ENCODE measurements around the gene FGD4. TPM values are rescaled to one million over a fixed set of nuclear protein-coding genes. Genes with fewer than 3 reads are reported as not detected.

FGD4 gene
- total and polyA plus RNA-seq, 4 donors, result 4.8 to 64.6 (median 24.2) TPM

GRCh38 chr12:32502693-32503502, 103.5 kb downstream of the FGD4 start:
- Histone ChIP-seq H3K27ac (ENCODE audit: low read depth in 1 of 2, low read length in 1 of 2) (peak overlapping the region; percentile 7 to 67), H3K9me3 (ENCODE audit: control insufficient read depth in 4 of 4, insufficient read depth in 3 of 4, low read length in 3 of 4) (no peaks in the 10 kb centered on the region), H3K27me3 (ENCODE audit: control insufficient read depth in 3 of 3, insufficient read depth in 3 of 3, low read length in 2 of 3) (no peaks in the 10 kb centered on the region), H3K4me1 (ENCODE audit: control insufficient read depth in 5 of 5, insufficient read depth in 5 of 5, low read length in 5 of 5) (peaks cover 3 to 55% (median 29%) of the 10 kb centered on the region in 5 donors), H3K4me3 (no peak overlapping the region), H3K9ac (ENCODE audit: insufficient read depth in 1 of 2, low read length in 2 of 2) (peak overlapping the region in 1 of 2 donors; percentile 30), H3K36me3 (ENCODE audit: control insufficient read depth in 4 of 4, insufficient read depth in 4 of 4, low read length in 4 of 4) (peaks cover 0 to 3% (median 0%) of the 10 kb centered on the region in 4 donors)
- DNase-seq (peak; percentile 51 to 90 (median 85)), ATAC-seq (ENCODE audit: insufficient read depth, low FRiP score) (no peak)
- no peak for TF ChIP-seq CTCF (IDR thresholded peaks at IDR 0.05; ENCODE audit: control extremely low read depth, extremely low read depth)
- 18% methylated on average over 3 of the region's 3 CpGs for WGBS, 2 donors

GRCh38 chr12:32503730-32504129, 104.4 kb downstream of the FGD4 start:
- Histone ChIP-seq H3K4me1 (ENCODE audit: control insufficient read depth in 5 of 5, insufficient read depth in 5 of 5, low read length in 5 of 5) (peaks cover 4 to 59% (median 29%) of the 10 kb centered on the region in 5 donors), H3K9me3 (ENCODE audit: control insufficient read depth in 4 of 4, insufficient read depth in 3 of 4, low read length in 3 of 4) (no peaks in the 10 kb centered on the region), H3K27ac (ENCODE audit: low read depth in 1 of 2, low read length in 1 of 2) (no peak overlapping the region), H3K9ac (ENCODE audit: insufficient read depth in 1 of 2, low read length in 2 of 2) (peak overlapping the region in 1 of 2 donors; percentile 29), H3K4me3 (no peak overlapping the region), H3K27me3 (ENCODE audit: control insufficient read depth in 3 of 3, insufficient read depth in 3 of 3, low read length in 2 of 3) (no peaks in the 10 kb centered on the region), H3K36me3 (ENCODE audit: control insufficient read depth in 4 of 4, insufficient read depth in 4 of 4, low read length in 4 of 4) (peaks cover 0 to 3% (median 0%) of the 10 kb centered on the region in 4 donors)
- DNase-seq (no peak), ATAC-seq (ENCODE audit: insufficient read depth, low FRiP score) (no peak)
- TF ChIP-seq CTCF (IDR thresholded peaks at IDR 0.05; ENCODE audit: control extremely low read depth, extremely low read depth), result no peak
- whole genome bisulfite sequencing, 2 donors, result 91 to 94% methylated on average over 2 of the region's 2 CpGs

GRCh38 chr12:32504591-32504990, 105.2 kb downstream of the FGD4 start:
- ATAC-seq (ENCODE audit: insufficient read depth, low FRiP score) (no peak), DNase-seq (peak in 1 of 3 donors; percentile 4)
- WGBS, 2 donors, result 92 to 94% methylated on average over 3 of the region's 3 CpGs
- H3K9ac ChIP-seq (ENCODE audit: insufficient read depth in 1 of 2, low read length in 2 of 2), result no peak overlapping the region
- H3K27me3 ChIP-seq (ENCODE audit: control insufficient read depth in 3 of 3, insufficient read depth in 3 of 3, low read length in 2 of 3), result no peaks in the 10 kb centered on the region
- H3K9me3 ChIP-seq (ENCODE audit: control insufficient read depth in 4 of 4, insufficient read depth in 3 of 4, low read length in 3 of 4), result no peaks in the 10 kb centered on the region
- H3K4me1 ChIP-seq (ENCODE audit: control insufficient read depth in 5 of 5, insufficient read depth in 5 of 5, low read length in 5 of 5), result peaks cover 4 to 59% (median 29%) of the 10 kb centered on the region in 5 donors
- no peak for TF ChIP-seq CTCF (IDR thresholded peaks at IDR 0.05; ENCODE audit: control extremely low read depth, extremely low read depth)
- H3K27ac ChIP-seq (ENCODE audit: low read depth in 1 of 2, low read length in 1 of 2), result no peak overlapping the region
- peaks cover 0 to 3% (median 0%) of the 10 kb centered on the region in 4 donors for H3K36me3 ChIP-seq (ENCODE audit: control insufficient read depth in 4 of 4, insufficient read depth in 4 of 4, low read length in 4 of 4)
- H3K4me3 ChIP-seq, result no peak overlapping the region

Data from lung (tissue), 12 donors.